Stimulated activated CD4-positive, alpha-beta T cell treated with anti-CD3 and anti-CD28 coated beads, Interleukin-1b, Interleukin-23, amount 100 ng/mL, for 4 hours (primary cell): ENCODE data around the gene COA5.

Experiments
- DNase-seq, 2 donors: peaks; one replicate each; pipeline ENCODE4 v3.0.0-alpha.2; 2020; ENCODE audit warnings: low read depth in 2 of 2

Gene COA5

DNA sequence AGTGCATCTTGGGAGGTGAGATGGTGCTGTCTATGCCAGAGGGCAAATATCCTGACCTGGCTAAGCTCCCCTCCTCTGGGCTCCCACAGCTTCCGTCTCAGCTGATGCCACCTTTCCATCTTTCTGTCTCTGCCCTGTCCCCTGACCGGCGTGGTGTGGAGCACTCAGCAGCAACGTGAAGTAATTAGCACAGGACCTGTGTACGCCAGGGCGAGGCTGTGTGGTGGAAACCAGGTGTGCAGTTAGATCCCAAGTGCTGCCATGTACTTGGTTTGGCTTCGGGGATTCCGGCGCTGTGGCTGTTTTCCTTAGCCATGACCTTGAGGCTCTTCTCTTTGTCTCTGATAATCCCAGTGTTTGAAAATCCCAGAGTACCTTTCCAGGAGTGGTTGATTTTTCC is 36.5 kb downstream of the COA5 start:
- no peak for DNase-seq

DNA sequence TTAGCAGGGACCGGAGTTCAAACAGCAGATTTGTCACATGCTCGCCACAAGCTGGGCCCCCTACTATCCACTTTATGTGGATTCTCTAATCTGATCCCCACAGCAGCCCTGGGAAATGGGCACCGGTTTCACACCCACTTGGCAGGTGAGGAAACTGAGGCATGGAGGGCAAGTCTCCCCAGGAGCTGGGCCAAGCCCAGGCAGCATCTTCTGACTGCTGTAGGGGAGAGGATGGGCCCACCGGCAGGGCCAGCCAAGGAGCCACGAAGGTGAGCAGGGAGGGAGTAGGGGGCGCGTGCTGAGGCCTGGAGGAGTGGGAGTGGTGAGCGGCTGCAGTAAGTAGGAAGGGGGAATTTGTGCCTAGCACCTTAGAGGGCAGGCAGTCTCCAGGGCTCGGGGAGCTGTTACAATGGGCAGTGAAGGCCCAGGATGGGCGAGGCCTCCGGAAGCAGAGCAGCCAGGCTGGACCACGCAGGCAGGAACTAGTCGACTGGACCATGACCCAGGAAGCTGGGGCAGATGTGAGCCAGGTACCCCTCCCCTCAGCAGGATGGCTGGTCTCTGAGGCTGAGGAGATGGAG is 37.1 kb downstream of the COA5 start:
- no peak for DNase-seq

DNA sequence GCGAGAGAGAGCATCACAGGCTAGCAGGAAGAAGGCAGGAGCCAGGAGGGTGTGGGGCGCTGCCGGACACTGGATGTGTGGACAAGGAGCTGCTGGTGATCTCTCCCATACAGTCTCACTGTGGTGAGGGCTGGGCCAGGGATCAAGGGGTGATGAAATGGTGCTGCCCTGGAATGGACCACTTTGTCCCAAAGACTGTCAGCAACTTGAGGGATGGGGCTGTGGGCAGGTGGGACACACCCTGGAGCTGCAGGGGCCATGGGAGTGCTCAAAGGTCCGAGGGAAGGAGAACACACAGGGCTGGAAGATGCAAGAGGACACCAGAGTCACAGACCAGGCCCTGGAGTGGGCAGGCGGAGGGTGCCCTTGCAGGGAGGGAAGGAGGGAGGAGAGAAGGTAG is 38.0 kb downstream of the COA5 start:
- DNase-seq, result no peak

DNA sequence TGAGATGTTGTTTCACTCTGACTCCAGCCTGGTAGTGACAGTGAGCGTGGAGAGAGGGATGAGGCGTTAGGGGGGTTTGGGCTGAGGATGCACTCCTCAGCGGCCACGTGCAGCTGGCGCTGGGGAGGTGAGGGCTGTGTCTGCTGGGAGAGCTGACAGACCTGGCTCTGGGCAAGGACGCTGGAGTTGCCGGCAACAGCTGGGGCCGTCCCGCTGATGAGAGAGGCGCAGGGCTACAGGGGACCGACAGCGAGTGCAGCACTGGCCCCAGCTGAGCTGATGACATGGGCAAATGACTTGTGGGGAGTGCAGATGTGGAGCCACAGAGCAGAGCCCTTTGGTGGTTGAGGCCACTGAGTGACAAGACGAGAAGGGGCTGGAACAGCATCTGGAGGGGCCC is 38.4 kb downstream of the COA5 start:
- no peak for DNase-seq

DNA sequence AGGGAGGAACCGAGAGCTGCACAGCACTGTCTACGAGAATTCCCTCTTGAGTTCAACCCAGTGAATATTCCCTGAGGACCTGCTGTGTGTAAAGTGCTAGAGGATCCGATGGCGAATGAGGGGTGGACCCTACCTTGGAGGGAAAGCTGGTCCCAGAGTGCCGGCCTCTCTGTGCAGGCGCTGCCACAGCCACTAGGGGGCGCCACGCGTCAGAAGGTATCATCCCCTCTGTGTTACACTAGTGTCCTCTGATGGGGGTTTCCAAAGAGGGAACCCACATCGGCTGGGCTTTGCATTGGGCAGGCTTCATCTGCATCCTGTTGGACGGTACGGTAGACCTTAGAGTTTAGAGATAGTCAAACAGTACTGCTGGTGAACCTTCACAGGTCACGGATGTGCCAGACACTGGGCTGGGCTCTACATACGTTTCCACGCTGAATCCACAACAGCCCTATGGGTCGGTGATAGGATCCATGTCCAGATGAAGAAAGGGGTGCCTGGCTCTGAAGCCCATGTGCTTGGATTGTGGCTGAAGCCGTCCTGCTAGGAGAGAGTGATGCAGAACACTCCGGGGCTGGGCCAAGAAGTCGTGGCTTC is 39.0 kb downstream of the COA5 start:
- DNase-seq, result peak; percentile 63 to 69

DNA sequence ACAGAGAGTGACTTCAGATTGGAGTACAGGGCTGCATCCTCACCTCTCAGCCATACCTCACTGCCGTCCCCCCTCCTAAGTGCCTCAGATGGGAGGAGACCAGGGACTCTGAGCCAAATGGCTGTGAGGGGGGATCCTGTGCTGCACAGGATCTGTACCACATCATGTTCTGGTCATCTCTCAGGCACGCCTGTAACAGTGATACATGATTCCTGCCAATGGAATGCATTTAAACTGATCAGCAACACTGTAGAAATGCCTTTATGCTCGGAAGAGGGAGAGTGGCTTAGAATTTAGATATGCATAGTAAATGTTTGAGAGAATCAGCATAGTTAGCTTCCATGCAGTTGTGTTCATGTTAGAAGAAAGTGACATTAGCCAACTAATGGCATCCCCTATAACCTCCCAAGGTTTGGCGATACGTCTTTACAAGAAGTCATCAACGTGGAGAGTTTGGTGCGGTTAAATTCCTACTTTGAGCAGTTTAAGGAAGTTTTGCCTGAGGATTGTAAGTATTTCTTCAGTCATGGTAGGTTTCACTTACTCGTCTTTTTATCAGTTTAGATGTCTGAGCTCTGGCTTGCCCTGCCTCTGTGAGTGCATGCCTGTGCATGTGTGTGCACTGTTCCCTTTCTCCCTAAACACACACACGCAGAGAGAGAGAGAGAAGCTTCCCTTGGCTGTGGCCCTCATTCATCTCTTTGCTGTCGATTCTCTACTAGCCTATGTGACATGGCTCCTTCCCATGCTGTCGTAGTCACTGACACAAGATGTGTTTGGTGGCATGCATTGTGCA is 40.0 kb downstream of the COA5 start:
- DNase-seq, result no peak

DNA sequence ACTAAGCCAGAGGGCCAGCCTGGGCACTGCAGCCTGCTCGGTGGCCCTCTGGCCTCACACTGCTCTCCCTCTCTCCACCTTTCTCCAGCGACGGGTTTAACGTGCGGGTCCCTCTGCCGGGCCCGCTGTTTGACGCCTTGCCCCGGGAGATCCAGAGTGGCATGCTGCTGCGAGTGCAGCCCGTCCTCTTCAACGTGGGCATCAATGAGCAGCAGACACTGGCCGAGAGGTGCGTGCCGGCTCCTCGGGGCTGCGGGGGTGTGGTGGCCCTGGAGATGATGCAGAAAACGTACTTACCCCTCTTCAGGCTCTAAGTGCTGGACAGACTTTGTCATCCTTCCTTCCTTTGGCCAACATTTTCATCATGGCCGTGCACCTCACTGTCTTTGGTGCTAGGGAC is 42.4 kb downstream of the COA5 start:
- DNase-seq, result no peak

DNA sequence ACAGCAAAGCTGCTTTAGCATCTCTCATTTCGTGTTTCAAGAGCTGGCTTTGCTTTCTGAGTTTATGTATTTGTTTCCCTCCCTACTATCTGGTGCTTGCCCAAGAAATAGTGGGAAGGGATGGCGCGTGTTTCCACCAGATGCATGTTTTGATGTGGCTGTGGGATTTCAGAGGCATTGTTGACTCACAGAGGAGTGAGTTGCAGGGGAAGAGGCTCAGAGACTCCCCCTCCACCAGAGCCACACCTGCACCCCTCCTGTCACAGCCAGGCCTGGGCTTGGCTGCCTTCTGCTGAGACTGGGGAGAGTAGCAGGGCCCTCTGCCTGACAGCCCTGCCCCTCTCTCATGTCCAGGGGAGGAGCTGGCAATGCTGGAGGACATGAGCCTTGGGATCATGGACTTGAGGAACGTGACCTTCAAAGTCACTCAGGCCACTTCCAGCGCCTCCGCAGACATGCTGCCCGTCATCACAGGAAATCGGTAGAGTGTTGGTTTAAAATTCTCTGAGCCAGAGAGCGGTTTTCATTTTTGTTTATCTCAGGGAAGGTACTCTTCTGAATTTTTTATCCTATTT is 42.9 kb downstream of the COA5 start:
- DNase-seq, result no peak

DNA sequence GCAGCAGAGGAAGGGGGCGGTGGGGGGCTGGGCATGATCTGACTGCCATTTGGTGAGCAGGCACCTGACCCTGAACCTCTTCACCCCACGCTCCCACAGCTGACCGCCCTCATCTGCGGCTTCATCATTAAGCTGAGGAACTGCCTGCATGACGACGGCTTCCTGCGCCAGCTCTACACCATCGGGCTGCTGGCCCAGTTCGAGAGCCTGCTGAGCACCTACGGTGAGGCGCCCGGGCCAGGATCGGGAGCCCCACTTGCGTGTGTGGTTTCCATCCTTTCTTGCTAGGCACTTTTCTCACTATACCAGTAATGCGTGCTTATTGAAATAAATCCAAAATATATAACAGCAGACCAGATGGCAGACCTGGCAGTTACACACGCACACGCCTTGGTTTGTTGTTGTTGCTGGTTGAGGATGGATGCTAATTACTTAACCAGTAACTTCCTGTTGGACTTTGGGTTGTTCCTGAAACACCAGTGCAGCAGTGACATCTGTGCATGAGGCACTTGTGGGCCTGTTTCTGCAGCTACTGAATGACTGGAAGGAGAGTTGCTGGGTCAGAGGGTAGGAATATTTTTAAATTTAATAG is 43.7 kb downstream of the COA5 start:
- DNase-seq, result no peak

DNA sequence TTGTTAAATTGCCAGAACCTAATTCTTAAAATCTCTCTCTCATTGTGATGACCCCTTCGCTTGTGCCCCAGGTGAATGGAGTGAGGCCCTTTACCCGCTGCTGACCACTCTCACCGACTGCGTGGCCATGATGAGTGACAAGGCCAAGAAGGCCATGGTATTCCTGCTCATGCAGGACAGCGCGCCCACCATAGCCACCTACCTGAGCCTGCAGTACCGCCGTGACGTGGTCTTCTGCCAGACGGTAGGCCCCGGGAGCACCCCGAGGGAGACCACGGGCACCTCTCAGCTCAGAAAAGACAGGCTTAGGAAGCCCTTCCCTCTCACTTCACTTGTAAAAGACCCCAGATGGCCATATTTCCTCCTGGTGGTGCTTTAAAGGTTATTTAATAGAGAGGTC is 44.9 kb downstream of the COA5 start:
- no peak for DNase-seq

DNA sequence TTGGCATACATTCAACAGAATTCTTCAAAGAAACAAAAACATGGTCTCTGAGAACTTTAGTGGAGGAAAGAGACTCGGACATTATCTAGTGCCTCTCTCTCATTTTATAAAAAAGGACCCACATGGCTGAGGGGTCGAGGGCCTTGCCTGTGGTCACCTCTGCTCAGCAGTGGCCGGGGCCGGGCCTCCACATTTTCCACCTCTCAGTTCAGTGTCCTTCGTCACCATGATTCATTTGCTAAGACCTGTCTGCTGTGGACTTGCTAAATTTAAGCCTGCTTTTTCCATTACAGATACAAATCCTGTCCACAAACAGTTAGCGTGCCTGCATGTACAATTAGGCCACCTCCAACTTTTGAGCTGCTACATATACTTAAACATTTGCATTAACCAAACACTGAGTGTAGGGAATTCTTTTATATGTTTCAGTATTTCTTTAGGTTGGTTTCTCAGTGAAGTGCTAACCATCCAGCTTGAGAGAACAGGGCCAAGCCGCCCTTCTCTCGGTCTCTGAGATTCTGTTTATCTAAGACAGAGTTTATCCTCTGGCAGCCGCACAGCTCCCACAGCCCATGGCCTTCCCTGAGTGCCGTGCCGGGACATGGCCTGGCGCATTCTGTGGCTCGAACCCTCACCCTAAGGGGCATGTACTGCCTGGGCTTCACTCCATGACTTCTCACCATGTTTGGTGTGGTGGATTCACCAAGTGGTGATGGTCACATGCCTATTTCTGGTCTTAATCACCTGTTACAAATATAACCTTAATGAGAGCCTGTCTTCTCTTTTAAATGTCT is 46.2 kb downstream of the COA5 start:
- no peak for DNase-seq

DNA sequence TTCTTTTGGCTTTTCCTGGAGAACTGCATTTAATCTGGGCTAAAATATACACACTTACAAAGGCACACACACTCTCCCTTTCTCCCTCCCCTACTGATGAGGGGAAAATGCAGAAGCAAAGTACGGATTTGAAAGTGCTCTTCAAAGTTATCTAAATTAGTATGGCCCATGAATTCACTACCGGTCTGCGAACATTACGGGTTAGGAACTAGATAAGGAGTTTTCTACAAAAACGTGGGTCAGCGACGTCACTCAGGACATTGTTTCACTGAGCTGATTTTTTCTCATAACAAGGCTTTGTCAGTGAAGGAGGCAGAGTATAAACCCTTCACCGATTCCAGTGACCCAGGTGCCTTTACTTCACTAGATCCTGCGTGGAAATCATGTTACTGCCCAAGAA is 47.3 kb downstream of the COA5 start:
- DNase-seq, result no peak

DNA sequence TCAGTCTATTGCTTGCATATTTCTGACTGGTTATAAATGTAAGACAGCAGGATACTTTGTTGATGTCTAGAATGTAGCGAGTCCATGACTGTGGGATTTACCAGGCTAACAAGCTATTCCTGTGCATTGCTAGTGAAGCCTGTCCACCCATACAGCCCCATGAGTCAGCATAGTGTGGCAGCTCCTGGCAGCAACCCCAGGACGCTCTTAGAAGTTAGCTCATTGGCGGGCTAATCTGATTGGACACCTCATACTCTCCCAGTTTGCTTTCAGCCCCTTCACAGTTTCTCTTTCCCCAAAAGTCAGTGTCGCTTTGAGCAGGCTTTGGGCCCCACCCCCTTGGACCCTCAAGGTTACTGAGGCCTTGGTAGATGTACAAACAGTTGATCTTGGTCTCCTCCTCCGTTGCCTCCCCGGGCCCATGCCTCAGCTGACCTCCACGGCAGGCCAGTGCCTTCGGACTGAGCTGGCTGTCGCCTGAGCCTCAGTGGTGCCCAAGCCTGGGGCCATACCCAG is 48.0 kb downstream of the COA5 start:
- no peak for DNase-seq

DNA sequence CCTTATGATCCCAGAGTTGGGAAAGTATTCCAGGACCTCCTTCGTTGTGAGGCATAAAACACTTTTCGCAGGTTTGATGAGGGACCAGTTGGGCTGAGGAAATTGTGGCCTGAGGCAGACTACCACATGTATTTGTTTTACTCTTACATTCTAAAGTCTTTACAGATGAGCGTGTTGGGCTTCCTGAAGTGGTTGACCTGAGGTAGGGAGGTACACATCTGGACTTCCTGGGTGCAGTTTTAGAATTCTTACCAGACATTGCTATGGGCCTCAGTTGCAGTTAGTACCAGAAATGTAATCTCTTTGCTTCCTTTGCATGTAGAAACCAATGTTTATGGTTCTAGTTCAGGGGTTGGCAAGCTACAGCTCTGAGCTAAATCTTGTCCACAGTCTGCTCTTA is 48.7 kb downstream of the COA5 start:
- no peak for DNase-seq

DNA sequence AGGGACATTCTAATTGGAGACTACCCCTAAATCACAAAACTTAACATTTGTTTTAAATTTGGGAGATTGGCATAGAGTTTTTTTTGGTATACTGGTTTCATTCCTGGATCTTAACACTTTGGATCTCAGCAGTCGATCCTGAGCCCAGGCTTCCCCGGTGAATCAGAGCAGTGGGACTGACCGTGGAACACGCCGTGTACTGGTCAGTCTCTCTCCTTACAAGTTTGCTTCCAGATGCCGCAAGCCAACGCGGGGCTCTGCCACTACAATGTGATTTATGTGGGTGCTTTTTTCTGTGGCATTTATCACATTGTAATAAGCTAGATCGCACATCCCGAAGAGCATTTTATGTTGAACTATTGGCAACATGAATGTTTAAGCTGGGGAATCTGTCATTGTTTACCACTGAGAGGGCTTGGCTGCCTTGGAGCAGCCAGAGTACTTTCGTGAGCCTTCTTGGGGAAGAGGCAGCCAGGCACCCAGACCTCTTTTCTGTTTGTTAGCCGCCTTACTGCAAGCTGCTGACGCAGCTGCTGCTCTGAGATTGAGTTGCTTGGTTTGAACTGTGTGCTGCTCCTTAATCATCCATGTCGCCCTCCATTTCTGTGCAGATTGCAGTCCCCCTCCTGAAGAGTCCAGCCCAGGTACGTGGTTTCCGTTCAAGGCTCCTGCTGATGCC is 49.3 kb downstream of the COA5 start:
- DNase-seq, result no peak

DNA sequence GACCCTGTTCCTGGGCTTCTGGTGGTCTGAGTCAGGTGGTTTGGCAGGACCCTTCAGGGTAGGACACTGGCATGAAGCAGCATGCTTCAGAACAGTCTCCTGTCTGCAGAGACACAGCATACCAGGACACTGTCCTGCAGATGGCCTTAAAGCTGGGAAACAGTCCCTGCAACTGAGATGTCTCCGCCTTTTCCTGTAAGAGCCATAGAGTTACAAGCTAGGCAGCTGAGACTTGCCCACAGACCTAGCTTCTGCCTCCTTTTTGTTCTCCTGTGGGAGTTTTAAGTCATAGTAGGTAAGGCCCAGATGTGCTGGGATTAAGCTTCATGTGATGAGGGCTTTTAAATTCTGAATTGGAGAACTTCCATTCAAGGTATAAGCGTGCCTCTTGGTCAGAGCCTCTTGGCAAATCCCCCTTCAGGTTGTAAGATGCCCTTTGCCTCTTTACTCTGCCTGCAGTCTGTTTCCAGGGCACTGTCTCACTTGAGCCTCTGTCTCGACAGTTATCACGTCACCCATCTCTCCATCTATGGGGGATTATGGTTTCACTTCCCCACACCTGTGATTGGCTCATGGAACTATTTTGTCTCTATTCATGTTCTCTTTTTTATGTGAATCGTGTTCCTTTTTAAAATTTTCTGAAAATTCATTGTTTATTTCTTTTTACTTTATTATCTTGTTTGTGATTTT is 51.8 kb downstream of the COA5 start:
- DNase-seq, result no peak

DNA sequence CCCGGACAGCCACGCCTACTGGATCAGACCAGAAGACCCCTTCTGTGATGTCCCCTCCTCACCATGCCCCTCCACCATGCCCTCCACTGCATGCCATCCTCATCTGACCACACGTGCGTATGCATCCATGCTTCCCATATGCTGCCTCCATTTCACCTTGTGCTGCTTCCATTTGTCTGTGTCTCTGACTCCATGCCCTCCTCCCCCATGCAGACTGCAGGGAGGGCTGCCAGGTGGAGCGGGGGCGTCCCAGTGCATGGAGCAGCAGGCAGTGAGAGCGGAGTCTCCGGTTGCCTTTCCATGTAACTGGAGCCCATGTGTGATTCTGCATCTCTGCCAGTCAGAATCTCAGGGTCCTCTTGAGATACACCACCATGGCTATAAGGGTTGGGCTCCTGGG is 52.6 kb downstream of the COA5 start:
- no peak for DNase-seq

DNA sequence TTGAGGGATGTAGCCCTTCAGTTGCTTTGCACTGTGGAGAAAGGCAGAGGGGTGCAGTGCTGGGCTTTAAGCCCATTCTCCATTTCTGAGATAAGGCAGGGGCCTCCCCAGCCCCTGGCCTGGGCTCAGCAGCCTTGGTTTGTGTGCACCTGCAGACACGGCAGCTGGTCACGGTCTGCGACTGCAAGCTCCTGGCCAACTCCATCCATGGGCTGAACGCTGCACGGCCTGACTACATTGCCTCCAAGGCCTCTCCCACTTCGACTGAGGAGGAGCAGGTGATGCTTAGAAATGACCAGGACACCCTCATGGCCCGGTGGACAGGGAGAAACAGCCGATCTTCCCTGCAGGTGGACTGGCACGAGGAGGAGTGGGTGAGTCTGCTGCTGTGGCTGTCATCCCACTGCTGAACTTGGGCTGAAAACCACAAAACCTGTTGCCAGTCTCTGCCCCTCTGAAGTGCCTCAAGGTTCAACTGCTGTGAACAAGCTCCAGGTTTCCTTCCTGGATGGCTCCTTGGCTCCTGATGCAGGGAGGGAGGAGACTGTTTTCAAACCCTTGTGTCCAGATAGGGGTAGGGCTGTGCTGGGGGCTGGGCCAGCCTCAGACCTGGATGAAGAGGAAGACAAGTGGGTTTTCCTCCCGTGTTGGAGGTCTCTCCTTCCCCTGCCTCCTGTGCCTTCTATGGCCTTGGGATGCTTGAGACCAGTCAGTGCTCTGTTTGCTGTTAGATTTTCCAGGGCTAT is 54.0 kb downstream of the COA5 start:
- no peak for DNase-seq

DNA sequence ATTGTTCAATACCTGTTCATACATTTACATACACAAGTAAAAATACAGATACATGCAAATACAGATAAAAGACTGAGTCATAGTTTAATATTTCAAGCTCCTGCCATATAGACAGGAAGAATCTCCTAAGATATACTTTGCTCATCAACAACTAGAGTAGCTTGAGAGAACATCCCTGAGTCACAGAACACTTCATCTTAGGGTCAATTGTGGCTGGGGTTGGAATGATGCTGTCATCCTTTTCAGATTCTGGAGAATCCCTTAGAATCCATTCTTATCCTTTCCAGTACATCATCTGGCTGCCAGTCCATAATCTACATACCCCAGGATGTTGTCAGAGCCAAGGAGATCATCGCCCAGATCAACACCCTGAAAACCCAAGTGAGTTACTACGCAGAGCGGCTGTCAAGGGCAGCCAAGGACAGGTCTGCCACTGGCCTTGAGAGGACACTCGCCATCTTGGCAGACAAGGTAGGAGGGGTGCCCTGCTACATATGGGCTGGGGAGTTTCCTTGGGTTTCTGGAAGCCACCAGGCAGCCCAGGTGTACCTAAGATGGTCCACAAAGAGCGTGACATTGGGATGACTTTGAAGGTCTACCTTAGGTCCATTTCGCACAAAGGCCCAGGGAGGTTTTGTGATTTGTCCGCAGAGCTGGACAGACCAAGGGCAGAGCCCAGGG is 55.7 kb downstream of the COA5 start:
- DNase-seq, result no peak
